ENCODE results near the gene SYF2. TPM values are rescaled to one million over a fixed set of nuclear protein-coding genes. Genes with fewer than 3 reads are reported as not detected.

The SYF2 gene
- total RNA-seq, 1 experiment from 2014 or later = 29.8 TPM

DNA sequence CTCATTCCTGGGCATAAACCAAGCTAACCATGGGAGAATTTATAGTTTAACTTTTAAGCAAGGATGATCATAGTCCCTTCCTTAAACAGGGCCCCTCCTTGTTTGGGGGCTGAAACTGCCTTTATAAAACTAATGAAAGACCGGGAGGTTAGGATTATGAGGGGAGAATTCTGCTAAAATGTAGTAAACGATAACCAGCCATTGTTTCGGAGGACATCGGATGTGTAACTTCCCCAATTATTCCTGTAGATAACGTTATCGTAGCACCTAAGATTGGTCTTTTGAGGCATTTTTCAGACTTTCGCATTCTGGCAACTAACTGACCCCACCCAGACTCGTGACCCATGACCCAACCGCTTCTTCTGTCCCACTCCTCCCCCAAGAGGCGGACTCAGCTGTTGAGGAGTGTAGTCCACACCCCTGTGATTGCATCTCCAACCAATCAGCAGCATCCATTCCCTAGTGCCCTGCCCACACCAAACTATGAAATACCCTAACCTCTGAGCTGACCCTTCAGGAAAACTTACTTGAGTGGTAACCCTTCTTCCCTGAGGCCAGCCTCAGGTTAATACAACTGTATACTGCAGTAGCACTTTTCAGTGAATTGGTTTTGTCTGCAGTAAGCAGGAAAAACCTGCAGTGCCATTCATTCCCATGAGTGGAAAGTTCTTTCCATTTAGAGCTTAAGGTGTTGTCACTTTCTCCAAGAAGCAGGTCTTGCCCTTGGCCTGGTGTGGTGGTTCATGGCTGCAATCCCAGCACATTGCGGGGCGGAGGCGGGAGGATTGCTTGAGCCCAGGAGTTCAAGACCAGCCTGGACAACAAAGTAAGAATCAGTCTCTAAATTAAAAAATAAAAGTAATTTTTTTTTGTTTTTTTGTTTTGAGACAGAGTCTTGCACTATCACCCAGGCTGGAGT lies 823 bp upstream of the SYF2 start:
- POLR2A ChIA-PET (ENCODE audit: unreplicated experiment) = interaction anchor here (0.6 kb wide), 1 partner anchor 14 kb away, joined by 3 read pairs; the partner anchor contains the start of gene RSRP1

DNA sequence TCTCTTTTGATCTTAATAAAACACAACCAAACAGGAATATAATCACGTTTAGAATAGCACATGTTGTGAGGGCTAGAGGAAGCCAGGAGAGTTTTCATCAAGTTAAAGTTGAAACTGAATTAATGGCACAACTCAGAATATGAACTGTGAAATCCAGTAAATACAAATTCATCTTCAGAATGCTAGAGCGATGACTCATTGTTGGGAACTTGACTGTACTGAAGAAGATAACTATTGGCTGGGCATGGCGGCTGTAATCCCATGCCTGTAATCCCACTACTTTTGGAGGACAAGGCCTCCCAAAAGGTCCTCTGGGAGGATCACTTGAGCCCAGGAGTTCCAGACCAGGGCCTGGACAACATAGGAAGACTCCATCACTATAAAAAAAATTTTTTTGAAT lies 8.8 kb downstream of the SYF2 start:
- Histone ChIP-seq H3K27ac (ENCODE audit: low read length) (no peak overlapping the region), H3K79me2 (ENCODE audit: low read length) (no peaks in the 10 kb centered on the region), H3K4me3 (ENCODE audit: low read length) (no peak overlapping the region), H3K9me3 (ENCODE audit: low read length) (no peaks in the 10 kb centered on the region), H3K4me2 (ENCODE audit: low read length) (no peak overlapping the region), H3K9me2 (replicated peaks; ENCODE audit: low read length) (no peaks in the 10 kb centered on the region), H3K27me3 (ENCODE audit: low read length) (no peaks in the 10 kb centered on the region), H3F3A (ENCODE audit: low read length, unreplicated experiment) (no peaks in the 10 kb centered on the region), H3K4me1 (ENCODE audit: insufficient read depth, low read length) (0 out of 2 replicates have a peak, but pooled peaks cover 5% of the 10 kb centered on the region), H4K20me1 (ENCODE audit: low read length) (no peaks in the 10 kb centered on the region), H2AFZ (ENCODE audit: low read length) (no peak overlapping the region), H3K36me3 (ENCODE audit: low read depth, low read length) (peaks cover 43% of the 10 kb centered on the region), H3K9ac (ENCODE audit: low read length) (no peak overlapping the region)
- POLR2A ChIA-PET (ENCODE audit: unreplicated experiment) = interaction anchor here (0.6 kb wide), 1 partner anchor 148 kb away, joined by 3 read pairs; no protein-coding TSS in a partner anchor
- ATAC-seq = peak; percentile 27; the same call in 1 of the 2 replicates
- TF ChIP-seq EZH2phosphoT487 (IDR thresholded peaks at IDR 0.05; ENCODE audit: borderline replicate concordance, low read length) (no peak), EZH2 (IDR thresholded peaks at IDR 0.05; ENCODE audit: low read length, unreplicated experiment) (no peak)
- TF ChIP-seq, protein P1, sequence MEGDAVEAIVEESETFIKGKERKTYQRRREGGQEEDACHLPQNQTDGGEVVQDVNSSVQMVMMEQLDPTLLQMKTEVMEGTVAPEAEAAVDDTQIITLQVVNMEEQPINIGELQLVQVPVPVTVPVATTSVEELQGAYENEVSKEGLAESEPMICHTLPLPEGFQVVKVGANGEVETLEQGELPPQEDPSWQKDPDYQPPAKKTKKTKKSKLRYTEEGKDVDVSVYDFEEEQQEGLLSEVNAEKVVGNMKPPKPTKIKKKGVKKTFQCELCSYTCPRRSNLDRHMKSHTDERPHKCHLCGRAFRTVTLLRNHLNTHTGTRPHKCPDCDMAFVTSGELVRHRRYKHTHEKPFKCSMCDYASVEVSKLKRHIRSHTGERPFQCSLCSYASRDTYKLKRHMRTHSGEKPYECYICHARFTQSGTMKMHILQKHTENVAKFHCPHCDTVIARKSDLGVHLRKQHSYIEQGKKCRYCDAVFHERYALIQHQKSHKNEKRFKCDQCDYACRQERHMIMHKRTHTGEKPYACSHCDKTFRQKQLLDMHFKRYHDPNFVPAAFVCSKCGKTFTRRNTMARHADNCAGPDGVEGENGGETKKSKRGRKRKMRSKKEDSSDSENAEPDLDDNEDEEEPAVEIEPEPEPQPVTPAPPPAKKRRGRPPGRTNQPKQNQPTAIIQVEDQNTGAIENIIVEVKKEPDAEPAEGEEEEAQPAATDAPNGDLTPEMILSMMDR (conservative IDR thresholded peaks at IDR 0.05; ENCODE audit: low read depth, low read length) = no peak
- CTCF ChIA-PET = no interaction called here
- no TSS peak for BruUV-seq (replicated peaks)
- intact Hi-C loops (cut with micrococcal nuclease) = no loop called here
- DNase-seq = peak; percentile 6

More for the DNA sequence above, 823 bp upstream of the SYF2 start:
- H3K9me2 ChIP-seq (replicated peaks; ENCODE audit: low read length) = no peaks in the 10 kb centered on the region
- TSS peak; percentile 95 for BruUV-seq (replicated peaks)
- peak overlapping the region; percentile 97 for H3K4me2 ChIP-seq (ENCODE audit: low read length)
- H3K79me2 ChIP-seq (ENCODE audit: low read length) = peaks cover 42% of the 10 kb centered on the region
- CTCF ChIA-PET = interaction anchor here (0.6 kb wide), 1 partner anchor 218 kb away, joined by 7 read pairs; no protein-coding TSS in a partner anchor
- peak overlapping the region; percentile 72 for H3K27ac ChIP-seq (ENCODE audit: low read length)
- H3K4me3 ChIP-seq (ENCODE audit: low read length) = peak overlapping the region; percentile 91
- DNase-seq (peak; percentile 72), ATAC-seq (peak; percentile 83)
- H3K36me3 ChIP-seq (ENCODE audit: low read depth, low read length) = peaks cover 8% of the 10 kb centered on the region
- TF ChIP-seq, protein P1 (conservative IDR thresholded peaks at IDR 0.05; ENCODE audit: low read depth, low read length) = no peak
- TF ChIP-seq EZH2phosphoT487 (IDR thresholded peaks at IDR 0.05; ENCODE audit: borderline replicate concordance, low read length) (no peak), EZH2 (IDR thresholded peaks at IDR 0.05; ENCODE audit: low read length, unreplicated experiment) (no peak)
- peak overlapping the region; percentile 74 for H2AFZ ChIP-seq (ENCODE audit: low read length)
- no peaks in the 10 kb centered on the region for H3K27me3 ChIP-seq (ENCODE audit: low read length)
- H3F3A ChIP-seq (ENCODE audit: low read length, unreplicated experiment) = no peaks in the 10 kb centered on the region
- H4K20me1 ChIP-seq (ENCODE audit: low read length) = no peaks in the 10 kb centered on the region
- H3K4me1 ChIP-seq (ENCODE audit: insufficient read depth, low read length) = peaks cover 18% of the 10 kb centered on the region
- H3K9ac ChIP-seq (ENCODE audit: low read length) = peak overlapping the region; percentile 88
- no peaks in the 10 kb centered on the region for H3K9me3 ChIP-seq (ENCODE audit: low read length)
- intact Hi-C loops (cut with micrococcal nuclease) = no loop called here
